NCI-H2171 (cell line): Measurements from ENCODE around the gene AP3D1.
"Not testable (repeated sequence)": the region's sequence is repeated elsewhere in the genome, so short reads cannot be mapped to it uniquely, and the experiment has no call there.

Experiments used
- DNase-seq: peaks from one replicate; lab custom pipeline; 2025; lab: John Stamatoyannopoulos, UW

AP3D1 gene

DNA sequence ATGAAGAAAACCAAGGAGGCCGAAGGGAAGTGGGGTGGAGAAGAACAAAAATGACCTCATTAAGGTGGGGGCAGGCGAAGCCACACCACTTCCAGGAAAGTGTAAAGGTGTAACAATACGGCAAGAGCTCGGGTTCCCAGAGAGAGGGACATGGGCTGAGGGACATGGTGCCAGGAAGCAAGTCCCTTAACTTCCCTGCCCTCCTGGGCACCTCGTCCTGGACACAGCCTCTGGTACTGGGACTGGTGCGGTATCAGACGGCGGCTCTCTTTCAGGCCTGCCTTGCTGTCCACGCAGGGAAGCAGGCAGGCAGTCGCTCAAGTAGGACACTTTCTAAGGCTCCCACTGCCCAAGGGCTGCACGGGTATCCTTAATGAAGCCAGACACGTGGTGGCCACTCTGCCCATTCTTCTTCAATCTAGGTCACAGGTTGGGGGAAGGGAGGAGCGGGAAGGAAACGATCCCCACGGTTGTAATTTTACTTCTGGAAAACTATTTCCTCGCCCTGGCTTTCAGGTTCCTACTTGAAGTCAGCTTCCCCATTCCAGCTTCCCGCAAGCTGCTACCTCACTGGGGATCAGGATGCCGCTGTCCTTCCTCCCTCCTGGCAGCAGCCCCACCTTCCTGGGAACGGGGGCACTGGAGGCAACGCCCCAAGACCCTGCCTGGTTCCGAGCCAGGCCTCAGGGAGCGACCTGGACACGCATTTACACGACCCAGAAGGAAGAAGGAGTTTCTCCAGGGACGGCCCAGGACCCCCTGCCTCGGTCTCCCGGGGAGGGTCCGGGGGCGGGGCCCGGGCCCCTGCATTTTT, 1.2 kb downstream of the AP3D1 start:
- DNase-seq: no peak

DNA sequence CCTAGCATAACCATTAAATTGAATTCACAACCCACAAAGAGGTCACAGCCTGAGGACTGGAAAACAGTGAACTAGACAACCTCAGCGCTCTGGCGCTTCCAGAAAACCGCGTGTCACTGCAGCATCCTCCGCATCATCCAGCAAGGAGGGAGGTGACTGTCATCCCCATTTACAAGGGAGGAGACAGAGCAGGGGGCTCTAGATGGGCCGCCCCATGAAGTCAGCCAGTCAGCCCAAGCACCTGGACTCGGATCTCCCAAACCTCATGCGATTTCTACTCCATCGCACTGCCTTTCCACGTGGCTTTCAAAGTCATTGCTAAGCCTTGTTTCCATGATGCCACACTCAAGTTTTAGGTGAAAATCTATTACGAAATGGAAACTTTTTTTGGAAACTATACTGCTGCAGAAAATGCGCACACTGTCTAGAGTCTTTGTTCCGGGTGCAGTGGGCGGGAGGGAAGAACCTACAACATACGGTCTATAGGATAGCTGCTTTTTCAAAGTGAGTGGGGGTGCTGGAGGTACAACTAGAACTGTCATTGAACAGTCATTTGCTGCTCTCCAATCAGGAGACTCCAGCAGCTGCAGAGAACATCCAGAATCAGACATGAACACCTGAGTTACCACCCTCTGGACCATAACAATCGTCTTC, 2.8 kb downstream of the AP3D1 start:
- no peak for DNase-seq

DNA sequence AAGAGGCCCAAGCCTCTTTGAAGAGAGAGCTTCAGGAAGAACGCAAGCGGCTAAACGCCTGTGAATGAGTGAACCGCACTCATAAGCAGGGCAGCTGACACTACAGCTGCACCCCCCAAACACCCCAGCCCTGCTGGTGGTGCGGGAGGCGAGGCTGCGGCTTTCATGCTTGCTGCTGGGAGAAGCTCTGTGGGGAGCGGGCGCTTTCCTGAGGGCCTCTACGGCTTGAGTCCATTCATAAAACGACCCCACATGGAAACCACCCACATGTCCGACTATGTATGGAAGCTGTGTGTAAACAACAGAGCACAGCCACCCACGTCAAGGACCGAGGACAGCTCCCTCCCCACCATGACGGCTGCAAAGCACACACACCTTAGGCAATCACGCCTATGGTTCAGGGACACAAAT, 5.5 kb downstream of the AP3D1 start:
- no peak for DNase-seq

DNA sequence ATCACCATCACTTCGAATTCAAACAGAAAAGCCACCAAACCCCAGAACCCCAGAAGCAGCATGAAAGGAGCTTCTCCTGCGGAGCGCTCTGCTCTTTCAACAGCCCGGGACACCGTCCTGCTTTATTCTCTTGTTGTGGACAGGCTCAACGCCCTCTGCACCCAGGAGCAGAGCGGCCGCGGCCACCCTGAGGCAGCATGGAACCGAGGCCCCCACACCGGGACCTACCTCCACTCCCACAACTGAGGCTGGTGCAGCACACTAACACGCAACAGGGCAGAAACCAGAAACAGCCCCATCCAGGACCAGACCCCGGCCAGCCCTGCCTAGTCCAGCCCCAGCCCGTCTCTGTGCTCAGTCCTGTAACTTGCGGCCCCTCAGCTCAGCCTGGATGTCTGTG, 7.2 kb downstream of the AP3D1 start:
- no peak for DNase-seq

DNA sequence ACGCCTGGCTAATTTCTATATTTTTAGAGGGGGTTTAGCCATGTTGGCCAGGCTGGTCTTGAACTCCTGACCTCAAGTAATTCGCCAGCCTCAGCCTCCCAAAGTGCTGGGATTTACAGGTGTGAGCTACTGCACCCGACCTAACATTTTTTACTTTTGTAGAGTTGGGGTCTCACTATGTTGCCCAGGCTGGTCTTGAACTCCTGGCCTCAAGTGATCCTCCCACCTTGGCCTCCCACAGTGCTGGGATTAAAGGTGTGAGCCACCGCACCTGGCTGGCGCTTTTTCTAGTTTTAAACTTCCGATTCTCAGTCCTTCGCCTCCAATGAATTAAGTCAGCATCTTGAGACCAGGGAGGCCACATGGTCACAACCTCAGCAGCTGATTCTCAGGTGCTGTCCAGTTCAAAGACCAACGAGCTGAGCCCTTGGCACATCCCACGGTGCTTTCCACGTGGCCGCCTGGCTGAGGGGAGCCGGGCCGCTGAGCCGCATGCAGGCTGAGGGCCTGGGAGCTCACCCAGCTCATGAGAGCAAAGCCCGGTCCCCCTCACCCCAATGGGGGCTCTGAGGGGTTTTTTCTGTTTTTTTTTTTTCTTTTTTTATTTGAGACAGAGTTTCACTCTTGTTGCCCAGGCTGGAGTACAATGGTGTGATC, 9.1 kb downstream of the AP3D1 start:
- no peak for DNase-seq

DNA sequence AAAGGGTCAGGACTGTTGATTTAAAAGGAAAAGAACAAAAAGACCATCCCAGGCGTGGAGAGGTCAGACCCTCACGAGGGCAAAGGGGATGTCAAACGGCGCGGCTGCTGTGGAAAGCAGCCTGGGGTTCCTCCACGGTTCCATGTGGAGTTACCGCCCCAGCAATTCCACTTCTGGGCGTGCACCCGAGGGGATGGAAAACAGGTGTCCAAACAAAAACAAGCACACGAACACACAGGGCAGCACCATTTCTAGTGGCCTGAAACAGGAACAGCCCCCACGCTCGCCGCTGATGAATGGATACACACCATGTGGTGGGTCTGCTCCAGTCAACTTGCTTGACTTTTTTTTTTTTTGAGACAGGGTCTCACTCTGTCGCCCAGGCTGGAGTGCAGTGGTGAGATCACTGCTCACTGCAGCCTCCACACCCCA, 11.2 kb downstream of the AP3D1 start:
- DNase-seq: no peak

DNA sequence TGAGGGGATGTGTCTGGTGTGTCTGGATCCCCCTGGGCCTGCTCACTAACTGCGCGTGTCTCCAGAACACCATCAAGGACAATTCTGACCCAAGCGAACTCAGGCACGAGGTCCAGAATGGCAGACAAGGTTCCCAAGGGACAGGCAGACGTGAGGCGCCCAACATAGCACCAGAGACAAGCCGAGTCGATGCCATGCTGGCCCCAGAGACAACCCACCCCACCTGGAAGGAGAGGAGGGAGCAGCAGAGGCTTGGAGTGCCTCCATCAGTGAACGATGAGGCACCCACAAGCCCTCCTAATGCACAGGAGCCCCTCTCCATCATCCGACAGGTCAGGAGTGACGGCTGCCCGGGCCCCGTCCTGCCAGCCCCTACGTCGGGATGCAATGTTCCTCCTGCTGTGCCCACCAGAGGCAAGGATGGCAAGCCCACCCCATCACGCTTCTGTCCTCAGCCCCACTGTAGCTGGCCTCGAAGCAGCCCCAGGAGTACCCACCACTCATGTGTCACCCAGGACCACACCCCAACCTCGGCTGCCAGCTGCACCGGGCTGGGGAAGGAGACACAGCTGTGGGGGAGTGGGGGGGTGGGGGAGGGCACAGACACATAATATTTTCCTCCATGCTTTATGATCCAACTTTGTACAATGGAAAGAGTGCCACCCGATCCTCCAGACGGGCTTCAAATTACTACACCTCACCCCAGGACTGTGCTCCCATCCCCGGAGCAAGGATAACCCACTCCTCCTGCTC, 11.8 kb downstream of the AP3D1 start:
- no peak for DNase-seq

DNA sequence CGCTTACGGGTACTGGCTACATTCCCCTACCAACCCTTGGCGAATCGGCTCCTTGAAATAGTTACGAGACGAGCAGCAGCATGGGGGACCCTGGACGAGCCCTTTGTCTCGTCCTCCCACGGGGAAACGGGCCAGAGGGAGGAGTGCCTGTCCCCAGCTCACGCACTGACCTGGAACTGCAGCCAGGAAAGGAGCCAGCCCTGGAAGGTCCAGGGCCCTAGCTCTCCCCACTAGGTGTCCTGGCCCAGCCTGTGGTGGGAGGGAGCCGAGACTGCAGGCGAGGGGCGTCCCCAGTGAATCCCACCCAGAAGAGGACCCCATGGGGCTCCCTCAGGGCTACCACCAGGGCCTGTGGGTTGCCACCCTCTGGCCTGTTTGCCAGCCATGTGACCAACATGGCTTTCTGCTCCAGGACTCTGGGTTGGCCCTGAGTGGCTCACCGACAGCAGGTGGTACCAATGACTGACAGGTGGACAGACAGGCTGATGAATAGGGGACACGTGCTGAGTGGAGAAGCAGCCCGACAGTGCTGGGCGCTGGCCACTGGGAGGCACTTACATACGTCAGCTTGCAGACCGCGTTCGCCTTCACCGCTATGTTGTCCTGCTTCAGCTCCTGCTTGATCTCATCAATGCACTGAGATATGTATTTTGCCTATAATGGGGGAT, 13.2 kb downstream of the AP3D1 start:
- DNase-seq: no peak

DNA sequence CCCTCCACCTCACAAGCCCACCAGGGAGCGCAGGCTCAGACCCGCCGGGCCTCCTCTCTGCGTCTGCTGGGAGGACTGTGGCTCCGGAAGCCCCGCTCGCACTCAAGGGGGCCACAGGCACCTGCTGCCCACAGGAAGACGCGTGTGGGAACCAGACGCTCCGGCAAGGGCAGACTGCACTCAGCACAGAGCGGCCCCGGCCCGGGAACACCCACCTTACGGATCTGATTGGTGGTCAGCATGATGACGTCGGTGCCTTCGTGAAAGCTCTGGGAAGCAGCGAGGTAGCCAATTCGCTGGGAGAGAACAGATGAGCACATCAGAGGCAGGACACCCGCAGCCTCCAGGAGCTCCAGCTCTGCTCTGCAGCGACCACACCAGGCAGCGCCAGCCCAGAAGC, 14.6 kb downstream of the AP3D1 start:
- no peak for DNase-seq

DNA sequence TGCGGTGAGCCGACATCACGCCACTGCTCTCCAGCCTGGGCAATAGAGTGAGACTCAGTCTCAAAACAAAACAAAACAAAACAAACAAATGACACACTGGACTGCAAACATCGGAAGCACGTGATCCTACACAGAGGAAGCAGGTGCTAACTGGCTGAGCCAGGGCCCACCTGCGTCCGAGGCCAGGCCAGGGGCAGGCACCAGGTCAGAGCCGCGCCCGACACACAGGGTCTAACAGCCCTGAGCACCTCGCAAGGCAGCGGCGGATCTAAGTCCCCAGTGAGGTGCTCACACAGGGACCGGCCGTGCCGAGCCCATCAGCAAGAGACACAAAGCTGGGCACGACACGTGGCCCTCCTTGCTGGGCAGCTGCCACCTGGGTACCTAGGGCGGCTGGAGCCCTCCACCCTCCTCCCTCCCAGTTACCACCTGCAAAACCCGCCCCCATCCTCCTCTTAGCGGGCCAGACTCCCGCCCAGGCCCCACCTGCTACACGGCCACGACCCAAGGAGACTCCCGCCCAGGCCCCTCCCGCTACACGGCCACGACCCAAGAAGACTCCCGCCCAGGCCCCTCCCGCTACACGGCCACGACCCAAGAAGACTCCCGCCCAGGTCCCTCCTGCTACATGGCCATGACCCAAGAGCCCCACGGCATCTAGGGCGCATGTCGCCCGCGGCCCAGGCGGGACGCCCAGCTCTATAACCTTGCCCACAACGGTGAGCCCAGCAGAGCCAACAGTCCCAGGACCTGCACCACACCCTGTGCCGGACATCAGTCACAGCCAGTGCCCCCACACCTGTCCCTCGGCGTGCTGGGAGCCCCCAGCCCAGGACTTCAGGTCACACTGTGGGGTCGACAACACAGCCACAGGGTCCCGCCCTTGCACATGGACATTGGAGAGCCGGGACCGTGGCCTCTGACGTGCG, 15.6 kb downstream of the AP3D1 start:
- no peak for DNase-seq

DNA sequence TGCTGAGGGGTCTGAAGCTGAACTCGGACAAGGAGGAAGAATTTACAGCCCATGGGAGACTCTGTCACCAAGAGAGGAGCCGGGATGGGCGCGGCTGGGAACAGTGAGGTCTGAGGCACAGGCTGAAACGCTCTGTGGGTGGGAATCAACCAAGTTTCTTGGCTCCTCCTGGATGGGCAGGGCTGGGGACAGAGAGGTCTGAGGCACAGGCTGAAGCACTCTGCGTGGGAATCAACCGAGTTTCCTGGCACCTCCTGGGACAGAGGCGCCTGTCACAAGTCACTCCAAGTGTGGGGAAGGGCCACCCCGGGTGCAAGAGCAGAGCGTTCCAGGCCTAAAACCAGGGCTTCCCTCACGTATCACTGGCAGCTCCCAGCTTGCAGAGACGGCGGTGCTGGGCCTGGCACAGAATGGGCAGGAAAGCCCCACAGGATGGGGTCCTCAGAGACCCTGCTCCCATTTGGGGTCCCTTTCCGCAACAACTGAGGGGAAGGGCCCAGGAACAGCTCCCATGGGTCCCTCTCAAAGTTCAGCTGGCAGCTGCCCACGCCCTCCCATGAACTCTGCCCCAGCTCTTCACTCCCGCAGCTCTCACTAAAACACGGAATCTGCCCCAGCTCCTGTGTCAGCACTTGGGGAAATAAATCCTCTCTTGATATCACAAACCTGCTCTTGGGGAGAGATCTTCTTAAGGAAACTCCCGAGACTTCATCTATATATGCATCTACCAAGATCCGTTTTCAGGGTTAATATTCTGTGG, 18.5 kb downstream of the AP3D1 start:
- no peak for DNase-seq

DNA sequence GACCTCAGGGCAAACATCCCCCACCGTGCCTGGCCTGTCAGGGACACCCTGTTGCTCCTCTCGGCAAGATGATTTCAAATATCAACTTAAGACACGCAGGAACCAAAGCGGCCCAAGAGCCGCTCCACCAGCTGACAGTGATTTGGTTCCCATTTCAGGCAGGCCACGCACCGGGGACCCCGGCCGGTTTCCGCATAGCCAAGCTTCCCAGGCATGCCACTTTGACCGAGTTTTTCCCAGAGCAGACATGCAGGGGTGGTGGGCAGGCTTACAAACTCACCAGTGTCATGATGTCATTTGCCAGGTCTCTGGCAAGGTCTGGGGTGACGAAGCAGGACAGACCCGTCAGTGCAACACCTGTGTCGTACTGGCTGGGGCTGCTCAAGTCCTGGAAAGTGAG, 19.2 kb downstream of the AP3D1 start:
- DNase-seq: no peak

DNA sequence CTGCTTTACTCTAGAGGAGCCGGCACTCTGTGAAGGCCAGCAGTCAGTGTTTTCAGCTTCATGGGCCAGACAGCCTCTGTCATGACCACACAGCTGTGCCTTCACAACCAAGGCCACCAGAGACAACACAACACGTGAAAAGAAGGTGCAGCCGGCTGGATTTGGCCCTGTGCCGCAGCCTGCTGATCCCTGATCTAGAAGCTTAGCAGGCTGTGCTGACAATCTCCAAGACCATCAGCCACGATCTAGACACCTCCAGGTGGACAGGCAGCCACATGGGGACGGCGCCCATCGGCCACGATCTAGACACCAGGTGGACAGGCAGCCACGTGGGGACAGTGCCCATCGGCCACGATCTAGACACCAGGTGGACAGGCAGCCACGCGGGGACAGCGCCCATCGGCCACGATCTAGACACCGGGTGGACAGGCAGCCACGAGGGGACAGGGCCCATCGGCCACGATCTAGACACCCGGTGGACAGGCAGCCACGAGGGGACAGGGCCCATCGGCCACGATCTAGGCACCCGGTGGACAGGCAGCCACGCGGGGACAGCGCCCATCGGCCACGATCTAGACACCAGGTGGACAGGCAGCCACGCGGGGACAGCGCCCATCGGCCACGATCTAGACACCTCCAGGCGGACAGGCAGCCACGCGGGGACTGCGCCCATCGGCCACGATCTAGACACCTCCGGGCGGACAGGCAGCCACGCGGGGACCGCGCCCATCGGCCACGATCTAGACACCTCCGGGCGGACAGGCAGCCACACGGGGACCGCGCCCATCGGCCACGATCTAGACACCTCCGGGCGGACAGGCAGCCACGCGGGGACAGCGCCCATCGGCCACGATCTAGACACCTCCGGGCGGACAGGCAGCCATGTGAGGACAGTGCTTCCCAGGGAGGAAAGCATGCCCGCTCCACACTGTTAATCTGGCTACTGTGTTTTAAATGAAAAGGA, 20.1 kb downstream of the AP3D1 start:
- DNase-seq: not testable (repeated sequence)

DNA sequence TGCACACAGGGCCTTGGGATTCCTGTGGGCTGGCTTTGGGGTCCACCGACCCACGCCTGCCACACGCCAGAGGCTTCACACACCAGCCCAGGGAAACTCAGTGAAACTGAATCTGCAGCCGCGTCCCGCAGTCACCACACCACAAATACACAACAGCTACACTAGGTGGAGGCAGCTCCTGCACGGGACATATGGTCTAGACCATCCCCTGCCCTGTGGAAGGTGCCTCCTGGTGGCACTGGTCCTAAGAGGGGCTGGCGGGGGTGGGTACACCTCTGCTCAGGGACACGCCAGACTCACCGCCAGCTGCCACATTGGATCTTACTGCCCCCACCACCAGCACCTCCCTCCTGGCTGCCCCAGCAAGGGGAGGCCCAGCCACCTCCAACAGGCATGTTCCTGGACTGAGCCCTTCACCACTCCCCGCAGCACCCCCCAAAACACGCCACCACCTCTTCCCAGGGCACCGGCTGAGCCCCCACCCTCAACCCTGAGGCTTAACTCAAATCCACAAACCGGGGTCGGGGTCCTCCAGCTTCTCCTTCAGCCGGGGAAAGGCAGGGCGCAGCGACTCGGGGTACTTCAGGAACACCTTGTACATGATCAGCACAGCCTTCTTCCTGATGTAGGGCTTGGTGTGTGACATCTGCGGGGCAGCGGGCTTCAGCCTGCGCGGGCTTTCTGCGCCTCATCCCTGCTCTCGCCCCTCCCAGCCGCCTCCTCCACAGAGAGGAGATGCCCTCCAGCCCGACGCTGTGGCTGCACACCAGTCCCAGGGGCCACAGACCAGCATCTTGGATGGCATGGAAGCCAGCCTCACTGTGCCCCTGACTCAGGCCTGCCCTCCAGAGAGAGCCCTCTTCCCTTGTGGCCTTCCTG, 21.2 kb downstream of the AP3D1 start:
- DNase-seq: no peak

DNA sequence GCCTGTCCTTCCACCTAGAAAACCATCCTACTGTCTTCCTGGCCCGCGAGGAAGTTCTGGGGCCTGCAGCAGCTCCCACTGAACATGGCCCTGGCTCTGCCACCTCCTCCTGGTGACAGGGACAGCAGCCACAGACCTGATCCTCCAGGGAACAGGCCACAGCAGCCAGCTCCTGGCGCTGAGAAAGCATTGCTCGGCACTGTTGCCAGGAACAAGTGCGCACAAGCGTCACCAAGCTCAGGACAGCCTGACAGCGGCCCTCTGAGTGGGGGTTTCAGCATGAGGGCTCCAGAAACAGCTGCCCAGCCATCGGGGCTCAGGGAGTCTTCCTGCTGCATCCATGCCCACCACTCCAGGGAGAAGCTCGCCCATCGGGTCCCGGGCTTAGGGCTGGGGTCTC, 21.9 kb downstream of the AP3D1 start:
- DNase-seq: no peak

DNA sequence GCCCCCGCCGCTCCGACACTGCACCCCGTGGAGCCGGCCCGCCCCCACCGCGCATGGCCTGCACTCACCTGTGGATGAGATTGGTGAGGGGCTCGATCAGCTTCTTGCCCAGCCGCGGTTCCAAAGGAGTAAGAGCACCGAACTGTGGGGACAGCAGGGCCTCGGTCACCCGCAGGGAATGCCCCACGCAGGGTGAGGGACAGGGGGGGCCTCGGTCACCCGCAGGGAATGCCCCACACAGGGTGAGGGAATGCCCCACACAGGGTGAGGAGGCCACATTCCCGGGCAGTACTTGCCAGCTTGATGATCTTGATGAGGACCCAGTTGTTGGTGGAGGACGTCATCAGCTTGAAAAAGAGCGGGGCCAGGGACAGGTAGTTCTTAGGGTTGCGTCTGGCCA, 22.3 kb downstream of the AP3D1 start:
- DNase-seq: no peak

DNA sequence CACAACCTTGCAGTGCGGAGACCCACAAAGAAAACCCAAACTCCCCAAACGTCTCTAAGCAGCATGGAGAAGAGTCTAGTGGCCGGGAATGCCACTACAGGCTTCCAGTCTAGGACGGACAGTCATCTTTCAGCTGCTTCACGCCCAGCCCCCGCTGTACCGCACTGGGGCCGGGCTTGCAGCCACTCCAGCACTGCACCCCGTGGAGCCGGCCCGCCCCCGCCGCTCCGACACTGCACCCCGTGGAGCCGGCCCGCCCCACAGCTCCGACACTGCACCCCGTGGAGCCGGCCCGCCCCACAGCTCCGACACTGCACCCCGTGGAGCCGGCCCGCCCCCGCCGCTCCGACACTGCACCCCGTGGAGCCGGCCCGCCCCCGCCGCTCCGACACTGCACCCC, 23.1 kb downstream of the AP3D1 start:
- DNase-seq: not testable (repeated sequence)

DNA sequence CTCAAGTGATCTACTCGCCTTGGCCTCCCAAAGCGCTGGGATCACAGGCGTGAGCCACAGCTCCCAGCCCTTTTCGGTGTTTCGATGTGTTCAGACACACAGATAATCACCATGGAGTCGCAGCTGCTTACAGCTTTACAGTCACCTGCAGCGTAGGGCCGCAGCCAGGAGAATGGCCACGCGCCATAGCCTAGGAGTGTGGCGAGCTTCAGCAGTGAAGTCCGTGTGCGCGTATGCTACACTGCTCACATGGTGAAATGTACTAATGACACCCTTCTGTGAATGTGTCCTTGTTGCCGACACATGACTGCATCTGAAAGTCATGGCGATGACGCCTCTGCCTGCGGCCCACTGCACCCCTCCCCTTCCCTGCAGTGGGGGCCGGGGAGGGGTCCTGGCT, 23.6 kb downstream of the AP3D1 start:
- no peak for DNase-seq
